Urothelium cell line (cell line): Measurements from ENCODE around the gene CYP2A13.
"Not testable (repeated sequence)": the region's sequence is repeated elsewhere in the genome, so short reads cannot be mapped to it uniquely, and the experiment has no call there.

Experiments used
- DNase-seq: peaks from one replicate; pipeline ENCODE4 v3.0.0; 2011; ENCODE audit warnings: low spot score, mixed read lengths
- FAIRE-seq: peaks from 2 replicates; lab custom pipeline; 2011; peaks lifted over from hg19 to GRCh38; lab: Jason Lieb, UNC

The CYP2A13 gene

GRCh38 chr19:41088151-41088550, at the start of gene CYP2A13:
TSS of gene CYP2A13 (plus strand) at chr19:41088451. CDS start at chr19:41088472, 21 bp downstream.
- DNase-seq (no peak), FAIRE-seq (no peak)

DNA sequence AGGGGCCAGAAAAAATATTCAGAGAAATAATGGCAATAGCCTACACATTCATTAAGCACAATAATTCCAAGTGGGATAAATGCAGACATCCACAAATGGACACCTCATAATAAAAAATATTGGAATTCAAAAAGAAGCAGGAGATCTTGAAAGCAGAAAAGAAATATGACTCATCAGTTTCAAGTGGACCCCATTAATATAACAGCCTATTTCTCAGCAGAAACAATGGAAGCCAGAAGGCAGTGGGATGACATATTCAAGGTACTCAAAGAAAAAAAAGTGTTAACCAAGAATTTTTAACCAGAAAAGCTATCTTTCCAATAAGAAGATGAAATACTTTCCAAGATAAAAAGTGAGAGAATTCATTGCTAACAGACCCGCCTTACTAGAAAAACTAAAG, 48.4 kb upstream of the CYP2A13 start:
- no peak for FAIRE-seq
- no peak for DNase-seq

GRCh38 chr19:41045095-41045494, 43.2 kb upstream of the CYP2A13 start:
- not testable (repeated sequence) for DNase-seq

DNA sequence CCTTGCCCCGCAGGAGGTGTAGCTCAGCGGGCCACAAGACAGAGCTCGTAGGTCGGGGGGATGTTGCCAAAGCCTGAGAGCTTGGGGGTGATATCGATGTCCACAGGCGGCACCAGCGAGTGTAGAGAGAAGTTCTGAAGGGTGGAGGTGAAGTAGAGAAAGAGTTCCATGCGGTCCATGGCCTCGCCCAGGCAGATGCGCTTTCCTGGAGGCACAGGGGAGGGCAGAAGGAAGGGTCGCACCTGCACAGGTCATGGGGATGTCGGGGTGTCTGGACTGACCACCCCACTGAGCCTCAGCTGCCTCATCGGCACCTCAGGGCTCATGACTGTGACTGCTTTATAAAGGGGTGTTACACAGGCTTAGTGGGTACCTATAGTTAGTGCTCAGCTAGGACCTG, 37.8 kb upstream of the CYP2A13 start:
- no peak for DNase-seq
- peak; percentile 69 for FAIRE-seq

More at GRCh38 chr19:41045095-41045494, 43.2 kb upstream of the CYP2A13 start:
- peak; percentile 91 for FAIRE-seq

DNA sequence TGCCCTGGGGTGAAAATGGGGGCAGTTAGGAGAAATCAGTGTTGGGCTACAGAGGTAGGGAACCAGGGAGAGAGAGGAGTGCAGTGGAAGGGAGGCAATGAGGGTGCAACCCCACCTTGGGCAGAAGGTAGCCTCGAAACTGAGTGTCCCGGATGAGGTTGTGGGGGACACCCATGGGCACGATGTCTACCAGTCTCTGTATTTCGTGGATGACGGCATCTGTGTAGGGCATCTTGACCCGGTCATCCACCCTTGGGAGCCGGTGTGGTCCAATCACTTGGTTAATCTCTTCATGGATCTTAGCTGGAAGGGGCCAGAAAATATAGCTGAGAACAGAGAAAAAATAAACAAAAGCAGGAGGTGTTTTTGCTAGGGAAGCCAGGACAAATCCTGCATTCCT, 36.1 kb upstream of the CYP2A13 start:
- peak; percentile 44 for FAIRE-seq
- DNase-seq: not testable (repeated sequence)

DNA sequence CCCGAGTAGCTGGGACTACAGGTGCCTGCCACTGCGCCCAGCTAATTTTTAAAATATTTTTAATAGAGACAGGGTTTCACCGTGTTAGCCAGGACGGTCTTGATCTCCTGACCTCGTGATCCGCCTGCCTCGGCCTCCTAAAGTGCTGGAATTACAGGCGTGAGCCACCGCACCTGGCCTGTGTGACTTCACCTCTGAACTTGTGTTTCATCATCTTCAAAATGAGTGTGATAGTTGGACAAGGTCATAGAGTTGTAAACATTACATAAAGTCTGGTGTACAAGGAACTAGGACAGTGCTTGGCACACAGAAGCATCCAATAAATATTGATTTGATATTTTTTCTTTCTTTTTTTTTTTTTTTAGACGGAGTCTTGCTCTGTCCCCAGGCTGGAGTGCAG, 34.9 kb upstream of the CYP2A13 start:
- FAIRE-seq, DNase-seq: not testable (repeated sequence)

DNA sequence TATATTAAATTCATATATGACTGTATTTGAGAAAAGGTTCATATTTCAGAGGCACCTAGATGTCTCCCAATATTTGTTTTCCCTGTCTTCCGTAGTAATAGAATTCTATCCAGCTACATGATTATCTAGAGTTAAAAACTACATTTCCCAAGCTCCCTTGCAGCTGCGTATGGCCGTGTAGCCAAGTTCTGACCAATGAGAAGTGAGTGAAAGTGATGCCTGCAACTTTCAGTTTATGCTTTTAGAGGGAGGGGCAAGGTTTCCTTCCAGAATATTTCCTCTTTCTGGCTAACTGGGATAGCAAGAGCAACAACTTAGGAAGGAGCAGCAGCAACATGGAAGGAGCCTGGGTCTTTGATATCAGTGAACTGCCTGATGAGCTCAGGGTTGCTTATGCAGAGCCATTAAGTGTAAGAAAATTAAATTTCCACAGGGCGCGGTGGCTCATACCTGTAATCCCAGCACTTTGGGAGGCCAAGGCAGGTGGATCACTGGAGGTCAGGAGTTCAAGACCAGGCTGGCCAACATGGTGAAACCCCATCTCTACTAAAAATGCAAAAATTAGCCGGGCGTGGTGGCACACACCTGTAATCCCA, 23.2 kb upstream of the CYP2A13 start:
- FAIRE-seq (no peak), DNase-seq (peak; percentile 16)

- FAIRE-seq (no peak), DNase-seq (no peak)
These were observed 12.0 kb upstream of the CYP2A13 start for GRCh38 chr19:41076286-41076685.

DNA sequence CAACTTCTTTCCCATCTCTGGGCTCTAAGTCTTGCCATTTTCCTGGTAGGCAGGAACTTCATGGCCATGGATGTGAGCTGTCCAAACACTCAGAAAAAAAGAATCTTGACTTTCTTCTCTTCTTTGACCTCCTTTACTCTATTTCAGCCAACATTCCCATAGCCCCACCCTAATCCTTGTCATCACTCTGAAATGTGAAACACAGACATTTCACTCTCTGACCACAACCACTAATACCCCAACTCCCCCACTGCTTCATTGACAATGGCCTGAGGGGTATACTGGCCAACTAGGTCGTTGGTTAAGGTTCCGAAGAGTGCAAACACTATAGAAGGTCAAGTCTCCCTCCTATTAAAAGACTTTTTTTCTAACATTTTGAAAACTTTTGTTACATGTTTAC, 4.7 kb upstream of the CYP2A13 start:
- peak; percentile 14 for DNase-seq
- FAIRE-seq: no peak

DNA sequence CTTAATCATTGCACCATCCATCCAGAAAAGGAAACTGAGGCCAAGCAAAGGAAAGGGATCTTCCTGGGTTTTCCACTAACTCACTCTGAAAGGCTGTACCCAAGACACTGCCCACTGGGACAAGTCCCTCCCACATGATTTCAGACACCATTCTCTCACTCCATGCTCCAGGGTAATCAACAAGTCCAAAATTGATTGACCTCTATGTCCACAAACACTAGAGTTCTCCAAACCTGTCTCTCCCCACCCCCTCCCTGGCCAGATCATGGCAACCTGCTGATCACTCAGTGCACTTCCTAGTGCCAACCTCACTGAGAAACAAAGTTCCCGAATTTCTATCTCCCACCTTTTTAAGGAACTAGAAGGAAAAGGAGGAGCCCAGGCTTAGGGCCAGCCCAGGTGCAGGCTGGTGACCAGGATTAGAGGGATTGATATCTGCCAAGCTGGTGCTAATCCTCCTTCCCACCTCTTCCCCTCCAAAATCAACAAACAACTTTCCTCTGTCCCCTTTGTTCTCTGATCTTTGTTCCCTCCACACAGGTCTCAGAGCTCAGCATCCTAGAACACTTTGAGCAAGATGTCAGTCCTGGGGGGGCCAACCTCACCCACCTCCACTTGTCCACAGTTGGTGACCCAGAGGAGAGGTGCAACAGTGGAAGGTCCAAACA, 2.4 kb upstream of the CYP2A13 start:
- FAIRE-seq (no peak), DNase-seq (no peak)

- FAIRE-seq: no peak
These were observed 1.7 kb downstream of the CYP2A13 start for GRCh38 chr19:41089959-41090358.

GRCh38 chr19:41095703-41096102, 7.5 kb downstream of the CYP2A13 start:
- FAIRE-seq (no peak), DNase-seq (no peak)

More at GRCh38 chr19:41089959-41090358, 1.7 kb downstream of the CYP2A13 start:
- DNase-seq: no peak

DNA sequence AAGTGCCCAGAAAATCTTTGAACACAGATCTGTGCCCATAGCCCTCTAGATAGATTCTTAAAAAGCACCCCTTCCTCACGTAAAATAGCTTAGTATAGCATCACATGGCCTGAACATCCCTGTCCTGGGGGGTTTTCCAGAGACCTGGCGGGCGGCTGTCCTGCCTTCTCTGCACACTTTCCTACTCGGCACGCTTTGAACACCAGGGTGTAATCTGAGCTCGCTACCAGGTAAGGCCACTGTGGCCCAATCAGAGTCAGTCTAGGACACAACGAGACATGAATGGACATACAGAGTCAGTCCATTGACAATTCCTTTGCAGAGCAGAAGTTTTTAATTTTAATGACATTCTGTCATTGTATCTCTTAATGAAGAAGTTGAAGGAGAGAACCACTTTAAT, 8.1 kb downstream of the CYP2A13 start:
- FAIRE-seq: no peak
- no peak for DNase-seq

- no peak for FAIRE-seq
- DNase-seq: no peak
These were observed 9.1 kb downstream of the CYP2A13 start for GRCh38 chr19:41097302-41097701.

DNA sequence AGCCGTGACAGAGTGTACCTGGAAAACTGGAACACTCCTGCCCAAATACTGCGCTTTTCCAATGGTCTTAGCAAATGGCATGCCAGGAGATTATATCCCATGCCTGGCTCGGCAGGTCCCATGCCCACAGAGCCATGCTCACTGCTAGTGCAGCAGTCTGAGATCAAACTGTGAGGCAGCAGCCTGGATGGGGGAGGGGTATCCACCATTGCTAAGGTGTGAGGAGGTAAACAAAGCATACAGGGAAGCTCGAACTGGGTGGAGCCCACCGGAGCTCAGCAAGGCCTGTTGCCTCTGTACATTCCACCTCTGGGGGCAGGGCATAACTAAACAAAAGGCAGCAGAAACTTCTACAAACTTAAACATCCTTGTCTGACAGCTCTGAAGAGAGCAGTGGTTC, 10.5 kb downstream of the CYP2A13 start:
- DNase-seq: no peak
- FAIRE-seq: no peak

- not testable (repeated sequence) for DNase-seq, FAIRE-seq
These were observed 14.0 kb downstream of the CYP2A13 start for GRCh38 chr19:41102210-41102609.

DNA sequence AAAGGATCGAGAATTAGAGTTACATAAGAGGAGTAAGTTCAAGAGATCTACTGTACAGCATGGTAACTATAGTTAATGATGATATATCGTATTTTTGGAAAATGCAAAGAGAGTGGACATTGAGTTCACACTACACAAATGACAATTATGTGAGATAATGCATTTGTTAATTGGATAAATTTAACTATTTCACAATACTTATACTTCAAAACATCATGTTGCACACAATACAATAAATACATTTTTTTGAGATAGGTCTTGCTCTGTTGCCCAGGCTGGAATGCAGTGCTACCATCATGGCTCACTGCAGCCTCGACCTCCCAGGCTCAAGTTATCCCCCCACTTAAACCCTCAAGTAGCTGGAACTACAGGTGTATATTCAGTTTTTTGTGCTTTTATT, 17.9 kb downstream of the CYP2A13 start:
- no peak for DNase-seq
- no peak for FAIRE-seq

- DNase-seq (no peak), FAIRE-seq (no peak)
These were observed 23.0 kb downstream of the CYP2A13 start for GRCh38 chr19:41111296-41111695.

DNA sequence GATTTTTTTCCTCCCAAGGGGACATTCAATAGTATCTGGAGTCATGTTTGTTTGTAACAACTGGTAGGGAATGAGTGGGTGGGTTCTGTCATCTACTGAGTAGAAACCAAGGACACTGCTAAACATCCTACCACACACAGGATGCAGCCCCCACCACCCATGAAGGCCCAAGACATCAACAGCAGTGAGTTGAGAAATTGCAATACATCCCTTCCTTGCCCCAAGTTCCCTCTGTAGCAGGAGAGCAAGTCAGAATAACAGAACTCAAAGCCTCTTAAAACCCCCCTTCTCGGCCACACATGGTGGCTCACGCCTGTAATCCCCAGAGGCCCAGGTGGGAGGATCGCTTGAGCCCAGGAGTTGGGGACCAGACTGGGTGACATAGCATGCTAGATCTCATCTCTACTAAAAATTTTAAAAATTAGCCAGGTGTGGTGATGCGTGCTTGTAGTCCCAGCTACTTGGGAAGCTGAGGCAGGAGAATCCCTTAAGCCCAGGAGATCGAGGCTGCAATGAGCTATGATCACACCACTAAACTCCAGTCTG, 23.6 kb downstream of the CYP2A13 start:
- DNase-seq (no peak), FAIRE-seq (no peak)

DNA sequence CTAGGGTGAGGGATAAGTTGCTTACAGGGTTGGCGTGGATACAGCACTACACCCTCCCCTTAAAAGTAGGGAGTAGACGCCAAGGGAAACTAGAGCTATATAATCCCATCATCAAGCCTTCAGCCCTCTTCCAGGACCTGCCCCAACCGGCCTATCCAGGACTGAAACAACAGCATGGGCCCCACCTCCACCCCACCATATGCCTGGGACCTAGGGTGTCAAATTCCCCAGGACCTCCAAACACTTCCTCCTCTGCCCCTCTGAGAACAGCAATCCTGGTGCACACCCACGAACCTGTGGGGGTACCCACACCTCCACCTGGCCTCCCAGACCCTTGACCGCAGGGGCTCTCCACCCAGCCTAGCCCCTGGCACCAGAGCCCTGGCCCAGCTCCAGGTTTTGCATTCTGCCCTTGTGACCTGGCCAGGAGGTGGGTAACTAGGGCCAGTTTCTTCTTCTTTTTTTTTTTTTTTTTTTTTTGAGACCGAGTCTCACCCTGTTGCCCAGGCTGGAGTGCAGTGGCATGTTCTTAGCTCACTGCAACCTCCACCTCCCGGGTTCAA, 24.6 kb downstream of the CYP2A13 start:
- FAIRE-seq: no peak
- DNase-seq: no peak

GRCh38 chr19:41114132-41114531, 25.9 kb downstream of the CYP2A13 start, which contains the start of gene CYP2F1:
TSS of gene CYP2F1 (plus strand) at chr19:41114432. CDS start at chr19:41116189, 1,757 bp downstream.
- no peak for DNase-seq
- FAIRE-seq: no peak

DNA sequence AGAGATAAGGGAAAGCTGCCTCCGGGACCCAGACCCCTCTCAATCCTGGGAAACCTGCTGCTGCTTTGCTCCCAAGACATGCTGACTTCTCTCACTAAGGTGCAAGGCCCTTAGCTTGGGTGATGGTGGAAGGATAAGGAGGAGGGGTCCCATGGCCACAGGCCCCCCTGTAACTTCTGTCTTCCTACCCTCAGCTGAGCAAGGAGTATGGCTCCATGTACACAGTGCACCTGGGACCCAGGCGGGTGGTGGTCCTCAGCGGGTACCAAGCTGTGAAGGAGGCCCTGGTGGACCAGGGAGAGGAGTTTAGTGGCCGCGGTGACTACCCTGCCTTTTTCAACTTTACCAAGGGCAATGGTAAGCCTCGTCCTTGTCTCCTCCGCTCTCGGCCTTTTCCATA, 28.0 kb downstream of the CYP2A13 start:
- FAIRE-seq (no peak), DNase-seq (no peak)
